Activated naive CD4-positive, alpha-beta T cell treated with anti-CD3 and anti-CD28 coated beads for 36 hours (primary cell): ENCODE measurements around the gene TNFAIP3. TPM values are rescaled to one million over a fixed set of nuclear protein-coding genes. Genes with fewer than 3 reads are reported as not detected.

Source experiments
- CTCF ChIA-PET: fragments of 350-600 bp; sonication (Branson Sonifier 250); formaldehyde crosslinking; loops from one replicate; lab custom pipeline; 2021; ENCODE audit warnings: antibody characterized with exemption; lab: Charles Lee
- DNase-seq: peaks from one replicate; pipeline ENCODE4 v3.0.0-alpha.2; 2020
- H3K27ac Mint-ChIP-seq: one replicate; pipeline ENCODE4 v1.8.0; 2021; ENCODE audit warnings: mild to moderate bottlenecking, mixed read lengths
- H3K27me3 Mint-ChIP-seq: one replicate; pipeline ENCODE4 v1.8.0; 2021; ENCODE audit warnings: low read depth, mixed read lengths
- H3K36me3 Mint-ChIP-seq: one replicate; pipeline ENCODE4 v1.8.0; 2021; ENCODE audit warnings: low read depth, mixed read lengths
- H3K4me1 Mint-ChIP-seq: one replicate; pipeline ENCODE4 v1.8.0; 2021; ENCODE audit warnings: low read depth, mixed read lengths
- H3K4me3 Mint-ChIP-seq: one replicate; pipeline ENCODE4 v1.8.0; 2021; ENCODE audit warnings: mild to moderate bottlenecking, moderate library complexity, mixed read lengths
- H3K9me3 Mint-ChIP-seq: one replicate; pipeline ENCODE4 v1.8.0; 2021; ENCODE audit warnings: mixed read lengths
- intact Hi-C: fragments of 100-400 bp; cut with micrococcal nuclease; formaldehyde crosslinking; loops from one replicate; pipeline ENCODE4 v1.15.1; 2023
- total RNA-seq, 2 experiments: library from RNA; stranded (reverse); gene quantifications; one replicate each; pipeline ENCODE4 v1.2.3, GENCODE V29; 2021

Gene TNFAIP3
- total RNA-seq, 2 experiments from 2014 or later, result 289 to 294 TPM

GRCh38 chr6:137931849-137932465, 64.9 kb downstream of the TNFAIP3 start:
- intact Hi-C loops, result no loop called here
- peaks cover 51% of the 10 kb centered on the region for H3K4me1 Mint-ChIP-seq
- no peak overlapping the region for H3K27ac Mint-ChIP-seq
- no peak overlapping the region for H3K4me3 Mint-ChIP-seq
- H3K27me3 Mint-ChIP-seq, result no peaks in the 10 kb centered on the region
- H3K9me3 Mint-ChIP-seq, result peaks cover 7% of the 10 kb centered on the region
- DNase-seq, result no peak
- peaks cover 2% of the 10 kb centered on the region for H3K36me3 Mint-ChIP-seq
- CTCF ChIA-PET, result interaction anchor here (0.5 to 1.1 kb wide), 3 partner anchors 23 to 61 kb away, joined by 3 read pairs; no protein-coding TSS in a partner anchor

Other genes starting within 250 kb of the TNFAIP3 start
- gene PERP, start 240.2 kb downstream of the TNFAIP3 start, total RNA-seq, result 1 to 10 TPM; 4.3 to 4.4 TPM